Right hindlimb (tissue), 1 donor: ENCODE measurements around the gene ZFYVE28.
A peak's percentile ranks its signal among the peaks of the same experiment; 100 is the strongest.

ENCODE experiments used
- DNase-seq: peaks from one replicate; pipeline ENCODE4 v3.0.0-alpha.2; 2018

ZFYVE28 gene

DNA sequence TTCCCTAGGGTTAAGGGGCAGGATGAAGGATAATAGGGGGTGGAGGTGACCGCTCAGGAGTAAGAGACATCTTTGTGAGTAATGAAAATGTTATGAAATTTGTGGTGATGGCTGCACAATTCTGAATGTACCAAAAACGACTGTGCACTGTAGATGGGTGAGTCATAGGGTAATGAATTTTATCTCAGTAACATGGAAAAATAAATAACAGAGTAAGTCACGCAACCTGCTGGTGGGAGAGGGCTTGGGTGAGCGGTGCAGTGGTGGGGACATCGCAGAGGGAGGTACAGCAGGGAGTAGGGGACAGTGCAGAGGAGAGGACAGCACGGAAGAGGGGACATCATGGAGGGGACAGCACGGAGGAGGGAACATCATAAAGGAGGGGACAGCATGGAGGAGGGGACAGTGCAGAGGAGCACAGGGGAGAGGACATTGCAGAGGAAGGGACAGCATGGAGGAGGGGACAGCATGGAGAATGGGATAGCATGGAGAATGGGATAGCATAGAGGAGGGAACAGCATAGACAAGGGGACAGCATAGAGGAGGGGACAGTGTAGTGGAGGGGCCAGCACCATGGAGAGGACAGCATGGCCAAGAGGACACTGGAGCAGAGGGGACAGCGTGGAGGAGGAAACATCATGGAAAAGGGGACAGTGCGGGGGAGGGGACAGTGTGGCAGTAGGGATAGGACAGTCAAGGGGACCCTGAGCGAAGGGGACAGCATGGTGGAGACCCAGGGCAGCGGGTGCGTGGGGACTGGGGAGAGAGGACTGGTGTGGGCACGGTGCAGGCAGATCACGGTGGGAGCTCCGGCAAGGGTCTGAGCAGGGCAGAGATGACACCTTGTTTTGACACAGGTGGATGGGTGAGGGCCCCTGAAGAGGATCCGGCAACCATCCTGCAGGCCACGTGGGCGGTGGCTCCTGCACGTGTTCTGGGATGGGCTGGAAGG lies 88.1 kb downstream of the ZFYVE28 start:
- no peak for DNase-seq

DNA sequence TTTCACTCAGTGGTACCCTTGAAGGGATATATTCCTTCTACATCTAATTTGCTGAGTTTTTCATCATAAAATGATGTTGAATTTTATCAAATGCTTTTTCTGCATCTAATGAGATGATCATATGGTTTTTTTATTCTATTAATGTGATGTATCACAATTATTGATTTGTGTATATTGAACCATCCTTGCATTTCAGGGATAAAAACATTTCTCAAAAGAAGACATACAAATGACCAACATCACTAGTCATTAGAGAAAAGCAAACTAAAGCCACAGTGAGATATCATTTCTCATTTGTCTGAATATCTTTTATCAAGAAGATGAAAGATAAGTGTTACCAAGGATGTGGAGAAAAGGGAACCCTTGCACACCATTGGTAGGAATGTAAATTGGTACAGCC lies 90.9 kb downstream of the ZFYVE28 start:
- DNase-seq: no peak

DNA sequence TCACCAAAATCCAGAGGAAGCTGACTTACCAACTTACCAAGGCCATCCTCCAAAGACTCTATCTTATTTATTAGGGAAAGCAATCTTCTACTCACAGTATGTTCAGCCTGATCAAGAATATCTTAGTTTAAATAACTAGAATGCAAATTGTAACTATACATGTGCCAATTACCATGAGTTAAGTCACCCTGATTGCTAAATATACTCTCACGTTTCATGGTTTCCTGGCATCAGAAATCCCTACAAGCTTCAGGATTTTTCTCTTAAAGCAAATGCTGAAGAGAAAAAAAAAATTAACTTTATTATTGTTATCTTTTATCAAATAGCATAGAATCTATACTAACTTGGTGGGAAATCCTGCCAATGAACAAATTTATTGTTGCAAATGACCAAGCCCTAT lies 93.6 kb downstream of the ZFYVE28 start:
- no peak for DNase-seq

DNA sequence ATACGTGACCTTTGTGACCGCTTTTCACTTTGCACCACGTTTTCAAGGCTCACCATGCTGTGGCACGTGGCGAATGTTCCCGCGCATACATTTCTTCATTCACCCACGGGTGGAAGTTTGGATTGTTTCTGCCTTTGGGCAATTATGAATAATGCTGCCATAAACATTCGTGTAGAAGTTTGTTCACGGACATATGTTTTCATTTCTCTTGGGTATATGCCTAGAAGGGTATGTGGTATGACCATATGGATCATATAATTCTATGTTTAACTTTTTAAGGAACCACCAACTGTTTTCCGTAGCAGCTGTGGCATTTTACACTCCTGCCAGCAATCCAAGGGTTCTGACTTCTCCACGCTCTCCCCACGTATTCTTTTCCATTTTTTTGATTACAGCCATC lies 95.6 kb downstream of the ZFYVE28 start:
- DNase-seq: no peak

DNA sequence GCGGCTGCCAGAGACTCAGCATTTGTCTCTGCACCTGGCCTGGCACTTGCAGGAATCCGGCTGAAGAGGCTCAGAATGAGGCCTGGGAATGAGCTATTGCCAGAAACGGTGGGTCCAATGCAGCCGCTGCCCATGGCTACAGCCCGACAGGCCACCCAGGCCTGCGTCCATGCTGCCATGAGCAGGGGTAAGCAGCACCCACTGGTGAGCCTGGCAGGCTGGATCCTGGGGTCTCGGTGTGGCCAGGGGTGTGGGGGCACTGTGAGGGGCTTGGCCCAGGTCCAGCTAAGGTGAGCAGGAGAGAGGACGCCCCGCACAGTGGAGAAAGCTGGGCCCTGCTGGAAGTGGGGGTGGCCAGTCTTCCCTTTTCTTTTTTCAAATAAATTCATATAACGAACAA lies 96.2 kb downstream of the ZFYVE28 start:
- no peak for DNase-seq

DNA sequence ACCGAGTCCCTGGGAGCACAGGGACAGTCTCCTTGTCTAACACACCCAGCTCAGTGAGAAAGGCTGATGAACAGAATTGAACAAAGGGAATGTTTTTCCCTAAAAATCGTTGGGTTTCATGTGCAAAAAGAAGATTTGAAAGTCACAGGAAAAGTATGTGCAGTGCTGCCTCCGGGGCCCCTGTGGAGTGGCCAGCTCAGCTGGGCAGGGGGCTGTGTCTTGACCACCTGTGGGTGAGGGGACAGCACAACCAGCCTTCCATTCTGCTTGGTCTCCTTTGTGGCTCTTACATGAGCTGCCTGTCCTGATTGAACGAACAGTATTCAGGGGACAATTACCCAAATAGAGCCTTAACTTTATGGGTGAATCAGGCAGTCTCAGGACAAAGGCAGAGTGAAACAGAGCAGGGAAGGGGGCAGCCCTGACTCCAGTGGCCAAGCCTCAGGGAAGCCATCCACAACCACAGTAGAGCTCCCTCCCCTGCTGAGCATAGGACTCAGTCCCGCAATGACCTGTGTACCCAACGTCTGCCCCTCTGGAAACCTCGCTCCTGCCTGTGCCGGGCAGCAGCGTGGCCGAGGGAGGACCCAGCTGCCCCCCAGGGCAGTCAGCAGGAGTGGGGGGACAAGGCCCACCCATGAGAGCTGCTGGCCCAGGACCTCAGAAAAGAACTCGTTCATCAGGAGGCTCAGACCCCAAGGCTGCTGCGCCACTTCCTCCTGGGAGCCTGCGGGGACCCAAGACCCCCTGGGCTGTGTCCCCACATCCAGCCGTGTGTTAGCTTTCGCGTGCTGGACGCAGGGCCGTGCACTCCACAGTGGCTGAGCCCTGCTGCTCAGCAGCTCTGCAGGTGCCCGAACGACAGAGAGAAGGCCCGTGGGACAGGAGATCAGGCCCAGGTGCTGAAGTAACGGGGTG lies 96.9 kb downstream of the ZFYVE28 start:
- no peak for DNase-seq

DNA sequence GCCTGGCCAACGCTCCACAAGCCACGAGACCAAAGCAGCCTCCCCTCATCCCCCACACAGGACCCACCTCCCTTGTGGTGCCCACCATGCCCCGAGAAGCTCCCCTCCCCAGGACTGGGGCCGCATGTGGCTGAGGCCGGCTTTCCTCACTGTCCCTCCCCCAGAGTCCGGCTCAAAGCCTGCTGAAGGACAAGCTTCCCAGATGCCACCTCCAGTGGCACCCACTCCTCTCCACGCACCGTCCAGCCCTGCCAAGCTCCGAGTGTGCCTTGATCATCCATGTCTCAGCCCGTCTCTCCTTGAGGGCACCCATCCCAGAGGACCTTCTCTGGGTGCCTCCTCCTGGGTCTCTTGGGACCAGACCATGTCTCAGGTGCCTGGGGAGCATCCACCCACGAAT lies 97.7 kb downstream of the ZFYVE28 start:
- DNase-seq: no peak

DNA sequence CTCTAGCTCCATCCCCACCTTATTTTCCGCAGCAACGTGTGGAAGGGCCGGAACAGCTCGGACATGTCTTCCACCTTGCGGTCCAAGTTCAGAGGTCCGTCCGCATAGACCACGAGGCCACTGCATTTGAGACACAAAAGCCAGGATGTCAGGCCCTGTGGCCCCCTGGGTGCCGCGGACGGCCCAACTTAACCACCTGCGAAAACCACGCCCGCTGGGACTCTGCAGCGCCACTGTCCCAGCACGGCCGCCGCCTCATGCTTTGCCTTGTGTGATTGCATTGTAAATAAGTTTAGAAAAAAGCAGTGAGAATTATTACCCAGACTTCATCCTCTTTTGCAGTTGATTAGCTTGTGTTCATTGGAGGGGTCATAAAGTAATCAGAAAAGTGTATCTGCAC lies 98.3 kb downstream of the ZFYVE28 start:
- DNase-seq: no peak

DNA sequence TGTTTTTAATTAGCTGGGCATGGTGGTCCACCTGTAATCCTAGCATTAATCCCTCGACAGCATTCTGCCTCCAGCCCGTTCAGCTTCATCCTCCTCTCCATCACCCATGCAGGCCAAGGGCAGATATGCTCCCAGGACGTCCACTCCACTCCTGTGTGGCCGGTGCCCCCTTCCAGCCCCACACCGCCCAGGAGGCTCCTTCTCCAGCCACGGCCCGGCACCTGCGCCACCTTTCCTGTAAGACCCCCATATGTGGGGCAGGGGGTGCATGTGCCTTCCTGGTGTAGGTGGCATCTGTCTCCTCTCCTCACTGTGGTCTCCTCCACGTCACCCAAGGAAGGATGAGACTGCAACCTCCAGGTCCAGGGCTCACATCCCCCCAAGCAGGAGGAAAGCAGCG lies 99.6 kb downstream of the ZFYVE28 start:
- DNase-seq: no peak

DNA sequence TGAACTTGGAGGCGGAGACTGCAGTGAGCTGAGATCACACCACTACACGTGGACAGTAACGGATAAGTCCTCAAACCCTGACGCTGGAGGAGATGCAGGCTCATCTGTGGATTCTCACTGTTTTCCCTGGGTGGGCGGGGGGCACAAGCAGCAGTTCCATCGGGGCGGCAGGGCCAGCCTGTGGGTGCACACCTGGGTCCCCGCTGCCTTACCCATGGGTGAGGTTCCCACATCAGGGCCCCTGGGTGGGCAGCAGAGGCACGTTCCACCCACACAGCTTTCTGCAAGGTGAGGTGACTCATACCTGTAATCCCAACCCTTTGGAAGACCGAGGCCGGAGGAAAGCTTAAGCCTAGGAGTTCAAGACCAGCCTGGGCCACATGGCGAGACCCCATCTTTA lies 100.0 kb downstream of the ZFYVE28 start:
- DNase-seq: no peak

DNA sequence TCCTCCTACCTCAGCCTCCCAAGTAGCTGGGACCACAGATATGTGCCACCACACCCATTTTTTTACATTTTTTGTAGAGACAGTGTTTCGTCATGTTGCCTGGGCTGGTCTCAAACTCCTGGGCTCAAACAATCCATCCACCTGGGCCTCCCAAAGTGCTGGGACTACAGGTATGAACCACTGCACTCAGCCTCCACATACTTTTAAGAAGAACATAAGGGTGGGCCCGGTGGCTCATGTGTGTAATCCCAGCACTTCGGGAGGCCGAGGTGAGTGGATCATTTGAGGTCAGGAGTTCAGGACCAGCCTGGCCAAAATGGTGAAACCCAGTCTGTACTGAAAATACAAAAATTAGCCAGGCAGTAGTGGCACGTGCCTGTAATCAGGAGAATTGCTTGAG lies 105.1 kb downstream of the ZFYVE28 start:
- DNase-seq: no peak

DNA sequence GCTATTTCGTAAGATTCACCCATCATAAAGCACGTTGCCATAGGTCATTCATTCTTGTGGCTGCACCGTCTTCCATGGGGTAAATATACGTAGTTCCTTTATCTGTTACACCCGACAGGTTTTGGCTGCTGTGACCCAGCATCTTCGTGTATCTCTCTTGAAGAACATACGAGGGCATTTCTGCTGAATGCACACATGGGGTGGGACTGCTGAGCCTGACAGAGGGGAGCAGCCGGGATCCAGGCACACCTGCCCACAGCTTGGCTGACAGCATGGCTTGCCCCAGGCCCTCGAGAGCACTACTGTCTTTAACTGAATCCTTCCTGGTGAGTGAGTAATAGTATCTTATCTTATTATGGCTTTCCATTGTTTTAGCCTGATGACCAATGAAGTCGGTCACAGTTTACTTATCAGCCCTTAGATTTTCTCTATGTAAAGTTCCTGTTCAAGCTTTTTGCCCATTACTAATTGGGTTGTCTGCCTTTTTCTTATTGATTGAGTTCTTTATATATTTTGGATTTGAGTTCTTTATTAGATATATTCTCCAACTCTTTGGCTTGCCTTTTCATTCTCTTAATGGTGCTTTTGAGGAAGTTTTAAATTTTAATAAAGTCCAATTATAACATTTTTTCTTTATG lies 111.6 kb downstream of the ZFYVE28 start:
- DNase-seq: peak; percentile 6

DNA sequence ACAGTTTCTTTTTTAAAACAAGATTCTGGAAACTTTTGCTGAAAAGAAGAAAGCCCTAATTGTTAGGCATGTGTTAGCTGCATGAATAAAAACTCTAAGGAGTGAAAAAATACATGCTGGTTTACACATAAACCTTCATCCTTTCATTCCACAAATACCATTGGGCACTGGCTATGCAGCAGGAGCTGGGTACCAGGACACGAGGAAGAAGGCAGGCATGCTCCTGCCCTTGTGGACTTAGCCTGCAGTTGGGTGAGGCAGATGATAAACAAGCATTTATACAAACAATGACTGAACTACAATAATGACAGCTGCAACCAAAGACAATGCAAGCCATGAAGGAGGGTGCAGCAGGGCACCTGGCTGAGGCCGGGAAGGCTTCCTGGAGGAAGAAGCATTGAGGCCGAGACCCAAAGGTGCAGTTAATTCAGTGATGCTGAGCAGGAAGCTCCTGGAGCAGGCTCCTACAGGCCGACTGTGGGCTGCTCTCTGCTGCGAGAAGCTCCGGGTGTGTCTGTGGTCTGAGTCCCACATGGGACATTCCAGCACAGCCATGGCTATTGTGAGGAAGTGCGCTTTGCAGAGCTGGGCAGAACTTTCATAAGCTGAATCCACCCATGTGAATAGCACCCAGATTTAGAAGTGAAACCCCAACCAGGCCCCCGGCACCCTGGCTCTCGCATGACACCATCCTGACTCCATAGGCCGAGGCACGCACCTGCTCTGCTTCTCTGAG lies 112.5 kb downstream of the ZFYVE28 start:
- peak; percentile 6 for DNase-seq

DNA sequence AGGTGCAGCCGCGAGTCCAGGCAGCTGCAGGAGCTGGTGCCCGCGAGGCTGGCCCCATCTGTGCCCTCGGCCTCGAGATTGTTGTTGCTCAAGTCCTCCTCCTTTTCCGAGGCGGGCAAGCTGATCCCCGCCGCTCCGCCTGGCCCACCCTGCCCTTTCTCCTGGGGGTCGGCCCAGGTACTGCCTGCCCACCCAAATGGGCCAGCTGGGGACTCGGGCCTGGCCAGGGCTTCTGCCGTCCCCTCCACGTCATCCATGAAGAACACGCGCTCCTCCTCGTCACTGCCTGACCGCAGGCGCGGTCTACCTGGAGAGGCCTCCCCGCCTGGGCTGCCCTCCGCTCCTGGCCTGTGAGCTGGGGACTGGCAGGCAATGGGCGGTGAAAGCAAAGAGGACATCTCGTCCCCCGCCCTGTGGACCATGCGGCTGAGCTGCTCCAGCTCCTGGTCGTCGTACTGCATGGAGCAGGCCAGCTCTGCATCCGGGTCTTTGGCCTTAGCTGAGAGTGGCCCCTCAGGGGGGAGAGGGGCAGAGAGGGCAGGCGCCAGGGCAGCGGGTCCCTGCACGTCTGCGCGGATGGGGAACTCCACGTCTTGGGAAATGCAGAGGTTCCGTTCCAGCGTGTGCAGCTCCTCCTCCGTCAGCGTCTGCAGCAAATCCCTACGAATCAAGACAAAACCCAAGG lies 113.4 kb downstream of the ZFYVE28 start:
- peak; percentile 18 for DNase-seq

DNA sequence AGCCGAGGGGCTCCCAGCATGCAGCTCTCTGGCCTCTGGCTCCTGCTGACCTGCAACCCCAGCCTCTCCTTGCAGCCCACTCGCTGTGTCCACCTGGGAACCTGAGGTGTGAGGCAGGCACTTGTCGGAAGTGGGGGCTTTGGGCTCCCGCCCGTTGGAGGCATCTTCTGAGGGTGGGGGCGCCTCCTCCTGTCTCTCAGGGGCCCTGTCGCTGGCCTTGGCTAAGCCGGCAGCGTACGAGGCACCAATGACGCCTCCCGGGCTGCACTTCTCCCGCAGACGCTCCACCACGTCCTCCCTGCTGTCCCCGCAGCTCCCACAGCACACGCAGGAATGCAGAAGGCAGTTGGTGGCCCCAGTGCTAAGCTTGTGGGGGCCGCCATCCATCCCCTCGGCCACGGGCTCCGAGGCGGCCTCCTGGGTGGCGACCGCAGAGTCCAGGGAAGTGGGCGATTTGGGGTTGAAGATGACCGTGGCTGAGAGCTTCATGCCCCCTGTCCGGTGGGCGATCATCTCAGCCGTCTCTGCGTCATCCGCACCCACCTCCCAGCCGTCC lies 114.0 kb downstream of the ZFYVE28 start:
- no peak for DNase-seq

DNA sequence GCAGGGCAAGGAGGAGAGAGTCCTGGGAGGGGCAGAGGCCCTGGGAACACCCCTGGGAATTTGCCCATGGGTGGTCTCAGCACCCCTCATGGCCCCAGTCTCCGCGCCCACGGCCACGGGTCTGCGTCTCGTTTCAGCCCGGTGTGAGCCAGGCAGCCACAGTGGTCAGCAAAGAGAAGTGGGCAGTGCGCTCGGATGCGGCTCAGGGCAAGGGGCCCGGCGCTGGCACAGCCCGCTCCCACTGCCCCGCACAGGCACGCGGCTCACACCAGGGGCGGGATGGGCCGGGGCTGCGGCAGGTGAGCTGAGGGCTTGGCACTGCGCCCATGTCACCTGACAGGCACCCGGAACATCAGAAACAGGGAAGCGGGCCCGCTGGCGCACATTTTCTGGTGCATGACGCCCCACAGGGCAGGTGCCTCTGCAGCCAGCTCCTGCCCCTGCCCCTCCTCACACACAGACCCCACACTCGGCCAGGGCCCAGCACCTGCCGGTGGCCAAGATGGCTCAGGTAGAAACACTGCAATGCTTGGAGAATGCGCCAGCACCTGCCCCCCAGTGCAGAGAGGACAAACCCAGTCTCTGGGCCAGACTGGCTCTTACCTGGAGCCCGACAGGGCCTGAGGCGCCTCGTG lies 114.6 kb downstream of the ZFYVE28 start:
- DNase-seq: no peak

DNA sequence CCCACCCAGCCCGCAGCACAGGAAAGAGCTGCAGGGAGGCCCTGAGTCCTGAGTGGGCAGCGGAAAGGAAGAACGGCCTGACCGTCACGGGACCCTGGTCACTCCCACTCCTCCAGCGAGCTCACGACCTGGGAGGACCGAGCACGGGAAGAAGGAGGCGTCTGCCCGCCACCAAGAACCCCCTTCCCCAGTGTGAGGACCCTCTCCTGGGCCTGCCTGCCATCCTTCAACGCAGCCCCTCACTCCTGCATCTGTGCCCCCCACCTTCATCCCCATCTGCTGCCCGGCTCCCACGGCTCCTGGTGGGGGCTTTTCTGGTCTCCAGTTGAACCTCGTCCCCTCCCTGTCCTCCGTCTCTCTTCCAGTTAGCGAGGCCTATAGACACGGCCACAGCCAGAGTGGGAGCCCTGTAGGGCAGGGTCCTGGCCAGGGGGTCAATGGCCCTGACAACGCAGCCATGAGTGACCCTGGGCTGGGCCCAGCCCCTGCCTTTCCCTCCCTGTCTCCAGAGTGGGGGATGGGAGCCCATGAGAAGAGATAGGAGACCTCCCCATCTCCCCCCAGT lies 115.2 kb downstream of the ZFYVE28 start:
- DNase-seq: no peak

DNA sequence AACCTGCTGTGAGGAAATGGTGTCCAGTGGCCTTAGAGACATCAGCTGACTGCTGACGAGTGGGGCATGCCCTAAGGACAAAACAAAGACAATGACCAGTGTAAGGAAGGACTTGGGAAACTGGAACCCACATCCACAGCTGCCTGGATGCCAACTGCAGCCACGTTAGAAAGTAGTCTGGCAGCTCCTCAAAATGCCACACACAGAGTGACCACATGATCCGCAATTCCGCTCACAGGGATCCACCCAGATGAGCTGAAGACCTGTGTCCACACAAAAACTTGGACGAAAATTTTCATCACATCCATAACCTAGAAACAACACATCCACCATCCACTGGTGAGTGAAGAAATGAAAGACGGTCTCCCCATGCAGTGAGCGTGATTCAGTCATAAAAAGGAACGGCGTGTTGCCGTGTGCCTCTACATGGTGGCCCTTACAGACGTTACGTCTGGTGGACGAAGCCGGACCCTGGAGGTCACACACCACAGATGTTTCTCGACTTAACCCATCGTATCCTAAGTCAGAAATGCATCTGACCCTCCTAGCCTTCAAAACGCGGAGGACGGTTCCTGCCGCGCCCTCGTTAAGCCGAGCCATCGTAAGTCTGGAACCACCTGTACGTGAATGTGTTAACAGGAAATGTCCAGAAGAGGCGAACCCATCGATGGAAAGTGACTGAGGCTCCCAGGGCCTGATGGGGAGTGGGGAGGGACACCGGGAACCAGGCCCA lies 115.9 kb downstream of the ZFYVE28 start:
- DNase-seq: no peak

DNA sequence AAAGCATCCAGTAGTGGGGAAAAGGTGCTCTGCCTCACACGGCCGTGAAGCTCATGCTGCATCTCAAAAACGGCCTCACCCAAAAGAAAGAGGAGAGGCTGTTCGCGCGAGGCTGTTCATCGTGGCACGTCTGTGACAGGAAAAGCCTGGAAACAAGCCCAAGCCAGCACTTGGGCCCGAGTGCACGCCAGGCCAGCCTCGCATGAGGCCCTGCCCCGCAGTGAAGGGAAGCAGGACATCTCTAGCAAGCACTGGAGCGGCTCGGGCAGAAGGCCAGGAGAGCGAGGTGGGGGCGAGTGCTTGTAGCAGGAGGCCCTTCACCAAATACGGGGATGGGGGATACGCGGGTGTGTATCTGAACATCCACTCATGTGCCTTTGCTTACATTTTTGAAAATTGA lies 116.6 kb downstream of the ZFYVE28 start:
- no peak for DNase-seq

DNA sequence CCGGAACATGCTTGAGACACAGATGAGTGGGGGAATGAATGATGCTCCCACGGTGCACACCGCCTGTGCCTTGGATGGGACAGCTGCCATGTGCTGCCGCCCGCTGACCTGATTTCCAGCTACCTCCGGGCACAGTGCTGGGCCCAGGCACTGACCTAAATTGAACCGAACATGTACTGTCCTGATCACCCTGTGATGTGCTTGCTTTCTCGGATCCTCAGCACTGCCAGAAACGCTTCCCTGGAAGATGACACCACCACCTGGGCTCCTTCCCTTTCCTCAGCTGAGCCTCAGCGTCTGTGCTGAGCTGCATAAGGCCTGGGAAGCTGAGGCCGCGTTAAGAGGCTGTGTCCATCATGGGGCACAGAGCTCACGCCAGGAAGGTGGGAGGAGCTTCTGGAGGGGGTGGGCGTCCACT lies 117.2 kb downstream of the ZFYVE28 start:
- DNase-seq: no peak
